ENCODE measurements around the gene GFRA4.

GRCh38 chr20:3658019-3658715, 5.0 kb downstream of the GFRA4 start:
- TF ChIP-seq CTCF (IDR thresholded peaks at IDR 0.05; ENCODE audit: extremely low read depth in 1 of 2, insufficient read depth in 1 of 2, low read depth in 1 of 2, low read length in 2 of 2) (no peak), MYC (IDR thresholded peaks at IDR 0.05; ENCODE audit: low read depth, low read length) (no peak), JUN (IDR thresholded peaks at IDR 0.05; ENCODE audit: borderline replicate concordance, insufficient read depth, insufficient read length, low read depth) (no peak), EZH2 (IDR thresholded peaks at IDR 0.05; ENCODE audit: borderline replicate concordance, low read depth, low read length, severe bottlenecking) (no peak), POLR2AphosphoS5 (IDR thresholded peaks at IDR 0.05; ENCODE audit: insufficient read depth, low read depth, low read length) (no peak), POLR2A (IDR thresholded peaks at IDR 0.05; ENCODE audit: low read depth, low read length) (no peak)

All from endothelial cell of umbilical vein (primary cell).